Measurements from ENCODE around the gene LRRC8E.

The LRRC8E gene

DNA sequence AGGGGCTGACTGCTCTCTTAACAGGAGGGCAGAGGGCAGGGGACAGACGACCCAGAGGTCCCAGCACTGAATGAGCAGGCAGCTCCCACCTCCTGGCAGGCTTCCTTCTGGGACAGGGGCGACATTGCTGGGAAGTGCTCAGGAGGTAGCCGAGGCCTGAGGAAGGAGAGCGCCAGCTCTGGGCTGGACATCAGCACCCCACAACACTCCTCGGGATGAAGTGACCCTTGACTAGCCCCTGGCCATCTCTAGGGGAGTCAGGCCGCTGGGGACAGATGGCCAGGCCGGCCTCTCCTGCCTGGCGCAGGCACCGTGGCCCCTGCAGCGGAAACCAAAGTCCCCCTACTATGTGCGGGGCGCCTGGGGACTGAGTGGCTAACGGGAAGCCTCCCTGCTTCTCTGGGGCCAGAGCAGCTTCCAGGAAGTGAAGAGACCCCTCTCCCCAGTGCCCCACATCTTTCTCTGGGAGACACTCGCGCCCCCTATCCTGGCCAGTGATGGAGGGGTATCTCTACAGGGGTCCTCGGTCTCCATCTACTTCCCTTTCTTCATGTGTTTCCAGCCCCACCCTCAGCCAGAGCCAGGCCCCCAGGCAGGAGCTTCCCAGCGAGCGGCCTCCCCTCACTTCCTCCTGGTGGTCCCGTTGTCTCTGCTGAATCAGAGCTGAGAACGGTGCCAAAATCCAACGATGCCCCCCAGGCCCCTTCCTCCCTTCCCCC, 24.2 kb upstream of the LRRC8E start:
- H3K4me3 ChIP-seq (replicated peaks in 1 of 2; ENCODE audit: low read depth in 2 of 2, low read length in 2 of 2): no peak overlapping the region
- TF ChIP-seq, protein P1, sequence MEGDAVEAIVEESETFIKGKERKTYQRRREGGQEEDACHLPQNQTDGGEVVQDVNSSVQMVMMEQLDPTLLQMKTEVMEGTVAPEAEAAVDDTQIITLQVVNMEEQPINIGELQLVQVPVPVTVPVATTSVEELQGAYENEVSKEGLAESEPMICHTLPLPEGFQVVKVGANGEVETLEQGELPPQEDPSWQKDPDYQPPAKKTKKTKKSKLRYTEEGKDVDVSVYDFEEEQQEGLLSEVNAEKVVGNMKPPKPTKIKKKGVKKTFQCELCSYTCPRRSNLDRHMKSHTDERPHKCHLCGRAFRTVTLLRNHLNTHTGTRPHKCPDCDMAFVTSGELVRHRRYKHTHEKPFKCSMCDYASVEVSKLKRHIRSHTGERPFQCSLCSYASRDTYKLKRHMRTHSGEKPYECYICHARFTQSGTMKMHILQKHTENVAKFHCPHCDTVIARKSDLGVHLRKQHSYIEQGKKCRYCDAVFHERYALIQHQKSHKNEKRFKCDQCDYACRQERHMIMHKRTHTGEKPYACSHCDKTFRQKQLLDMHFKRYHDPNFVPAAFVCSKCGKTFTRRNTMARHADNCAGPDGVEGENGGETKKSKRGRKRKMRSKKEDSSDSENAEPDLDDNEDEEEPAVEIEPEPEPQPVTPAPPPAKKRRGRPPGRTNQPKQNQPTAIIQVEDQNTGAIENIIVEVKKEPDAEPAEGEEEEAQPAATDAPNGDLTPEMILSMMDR (IDR thresholded peaks at IDR 0.05; ENCODE audit: low read depth, low read length): no peak
- no peak for DNase-seq (ENCODE audit: low read depth in 2 of 2)

DNA sequence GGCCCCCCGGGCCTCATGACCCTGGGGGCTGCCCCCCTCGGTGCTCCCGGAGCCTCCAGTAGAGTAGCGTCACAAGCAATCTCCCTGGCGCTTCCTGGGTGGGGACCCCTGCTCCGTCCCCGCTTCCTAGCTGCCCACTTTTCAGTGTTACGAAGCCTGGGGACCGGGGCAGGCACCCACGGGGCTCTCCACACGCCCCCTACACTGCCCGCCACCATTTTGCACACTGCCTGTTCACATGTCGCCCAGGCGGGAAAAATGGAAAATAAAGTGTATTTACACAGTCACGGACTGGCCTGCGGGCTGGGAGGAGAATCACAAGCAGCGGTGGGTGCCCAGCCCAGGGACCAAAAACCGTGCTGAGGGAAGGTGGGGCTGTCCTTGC, 23.6 kb upstream of the LRRC8E start:
- TF ChIP-seq, protein P1 (IDR thresholded peaks at IDR 0.05; ENCODE audit: low read depth, low read length): no peak
- H3K4me3 ChIP-seq (replicated peaks in 1 of 2; ENCODE audit: low read depth in 2 of 2, low read length in 2 of 2): no peak overlapping the region
- DNase-seq (ENCODE audit: low read depth in 2 of 2): no peak

DNA sequence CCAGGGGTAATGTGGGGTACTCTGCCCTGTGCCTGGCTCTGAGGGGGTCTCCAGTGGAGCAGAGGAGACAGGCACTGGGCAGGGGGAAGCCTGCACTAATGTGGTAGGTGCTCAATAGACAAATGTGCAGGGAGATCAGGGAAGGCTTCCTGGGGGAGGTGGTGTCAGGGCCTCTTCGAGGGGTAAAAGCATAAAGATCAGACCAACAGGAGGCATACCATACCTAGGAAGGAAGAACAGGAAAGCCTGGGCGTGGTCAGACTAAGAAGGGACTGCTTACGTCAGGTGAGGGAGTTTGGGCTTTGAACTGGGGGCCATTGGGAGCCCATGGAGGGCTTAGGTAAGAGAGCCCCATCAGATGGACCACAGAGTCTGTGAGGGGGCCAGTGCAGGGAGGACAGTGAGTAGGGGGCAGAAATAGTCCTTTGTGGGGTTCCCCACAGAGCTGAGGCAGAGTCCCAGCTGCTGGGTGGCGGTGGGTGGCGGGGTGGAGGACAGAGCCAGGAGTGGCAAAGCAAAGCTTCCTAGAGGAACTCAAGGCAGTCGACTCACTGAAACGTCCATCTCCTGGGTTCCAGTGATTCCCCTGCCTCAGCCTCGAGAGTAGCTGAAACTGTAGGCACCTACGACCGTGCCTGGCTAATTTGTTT, 22.9 kb upstream of the LRRC8E start:
- no peak for DNase-seq (ENCODE audit: low read depth in 2 of 2)
- TF ChIP-seq, protein P1 (IDR thresholded peaks at IDR 0.05; ENCODE audit: low read depth, low read length): no peak
- no peak overlapping the region for H3K4me3 ChIP-seq (replicated peaks in 1 of 2; ENCODE audit: low read depth in 2 of 2, low read length in 2 of 2)

DNA sequence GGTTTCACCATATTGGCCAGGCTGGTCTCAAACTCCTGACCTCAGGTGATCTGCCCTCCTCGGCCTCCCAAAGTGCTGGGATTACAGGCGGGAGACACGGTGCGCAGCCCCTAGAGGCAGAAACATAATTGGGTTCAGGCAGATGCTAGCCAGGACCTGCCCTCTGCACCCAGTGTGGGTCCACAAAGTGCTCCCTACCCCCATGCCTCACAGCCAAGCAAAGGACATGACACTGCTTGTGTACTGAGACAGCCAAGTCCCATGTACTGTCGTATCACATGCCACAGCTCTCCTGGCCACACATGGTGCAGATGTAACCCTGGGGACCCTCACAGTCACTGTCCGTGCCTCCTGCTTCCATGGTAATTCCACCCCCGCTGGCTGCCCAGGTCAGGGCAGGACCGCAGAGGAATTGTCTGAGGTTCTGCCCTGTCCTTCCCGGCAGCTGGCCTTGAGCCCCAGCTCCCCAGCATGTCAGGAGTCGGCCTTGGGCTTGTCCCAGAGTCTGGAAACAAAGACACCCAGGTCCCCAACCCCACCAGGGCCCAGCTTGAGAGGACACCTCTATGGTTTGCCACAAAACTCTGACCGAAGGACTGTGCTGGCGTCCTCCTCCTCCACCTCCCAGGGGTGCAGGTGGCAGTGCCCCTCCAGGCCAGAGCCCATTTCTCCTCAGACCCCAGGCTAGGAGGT, 21.8 kb upstream of the LRRC8E start:
- H3K4me3 ChIP-seq (replicated peaks in 1 of 2; ENCODE audit: low read depth in 2 of 2, low read length in 2 of 2): no peak overlapping the region
- TF ChIP-seq, protein P1 (IDR thresholded peaks at IDR 0.05; ENCODE audit: low read depth, low read length): no peak
- DNase-seq (ENCODE audit: low read depth in 2 of 2): no peak

DNA sequence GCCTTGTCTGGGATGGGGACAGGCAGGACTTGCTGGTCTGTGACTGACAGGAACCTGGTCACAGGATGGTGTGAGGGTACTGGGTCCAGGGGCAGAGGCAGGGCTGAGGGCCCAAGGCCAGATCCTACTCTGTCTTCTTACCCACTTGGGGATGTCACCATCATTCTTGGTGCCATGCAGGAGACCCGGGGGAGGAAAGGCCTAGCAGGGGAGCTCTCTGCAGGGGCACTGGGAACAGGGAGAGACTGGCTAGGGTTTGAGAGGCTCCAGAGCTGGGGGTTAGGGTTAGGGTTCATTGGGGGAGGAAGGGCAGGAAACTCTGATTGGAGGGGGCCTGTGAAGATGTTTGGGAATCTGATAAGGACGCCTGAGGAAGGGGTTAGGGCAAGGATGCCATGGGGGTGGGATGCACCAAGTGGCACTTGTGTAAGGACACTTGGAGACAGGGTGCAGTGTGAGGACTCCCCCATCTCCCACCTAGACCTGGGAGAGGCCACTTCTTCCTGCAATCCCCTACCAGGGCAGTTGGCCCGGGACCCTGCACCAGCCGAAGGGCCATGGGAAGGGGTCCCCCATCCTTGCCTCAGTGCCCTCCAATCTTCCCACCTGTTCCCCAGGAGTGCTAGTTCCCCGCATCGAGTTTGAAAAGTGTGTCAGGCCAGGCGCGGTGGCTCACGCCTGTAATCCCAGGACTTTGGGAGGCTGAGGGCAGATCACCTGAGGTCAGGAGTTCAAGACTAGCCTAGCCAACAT, 21.0 kb upstream of the LRRC8E start:
- TF ChIP-seq, protein P1 (IDR thresholded peaks at IDR 0.05; ENCODE audit: low read depth, low read length): no peak
- no peak overlapping the region for H3K4me3 ChIP-seq (replicated peaks in 1 of 2; ENCODE audit: low read depth in 2 of 2, low read length in 2 of 2)
- DNase-seq (ENCODE audit: low read depth in 2 of 2): no peak

DNA sequence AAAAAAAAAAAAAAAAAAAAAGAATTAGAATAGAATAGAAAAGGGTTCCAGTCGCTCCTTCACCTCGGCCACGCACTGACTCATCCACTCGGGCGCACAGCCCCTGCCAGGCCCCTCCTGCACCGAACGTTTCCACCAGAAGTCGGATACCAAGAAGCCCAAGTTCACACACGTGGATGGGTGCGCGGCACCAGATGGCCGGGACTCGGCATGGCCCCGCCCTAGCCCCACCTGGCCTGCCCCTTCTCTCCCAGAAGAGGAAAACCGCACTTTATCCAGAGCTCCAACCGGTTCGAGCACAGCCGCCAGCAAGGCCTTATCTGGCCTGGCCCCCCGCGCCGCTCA, 20.0 kb upstream of the LRRC8E start:
- no peak overlapping the region for H3K4me3 ChIP-seq (replicated peaks in 1 of 2; ENCODE audit: low read depth in 2 of 2, low read length in 2 of 2)
- DNase-seq (ENCODE audit: low read depth in 2 of 2): no peak
- TF ChIP-seq, protein P1 (IDR thresholded peaks at IDR 0.05; ENCODE audit: low read depth, low read length): no peak

All from cardiac fibroblast (primary cell).